Suprapubic skin (tissue), 4 donors: Measurements from ENCODE around the gene SYNJ2. TPM values are rescaled to one million over a fixed set of nuclear protein-coding genes. Genes with fewer than 3 reads are reported as not detected.

ENCODE experiments used
- DNase-seq, 2 donors: peaks; one replicate each; pipeline ENCODE4 v3.0.0-alpha.2; 2019; ENCODE audit warnings: low spot score in 2 of 2
- H3K27ac ChIP-seq: fragments of 200-600 bp; sonication (generic); one replicate; pipeline ENCODE4 v1.5.1; 2019
- H3K27me3 ChIP-seq: fragments of 200-600 bp; sonication (generic); one replicate; pipeline ENCODE4 v1.5.1; 2019
- H3K36me3 ChIP-seq: fragments of 200-600 bp; sonication (generic); one replicate; pipeline ENCODE4 v1.5.1; 2019
- H3K4me1 ChIP-seq: fragments of 200-600 bp; sonication (generic); one replicate; pipeline ENCODE4 v1.5.1; 2019
- H3K4me3 ChIP-seq: fragments of 200-600 bp; sonication (generic); one replicate; pipeline ENCODE4 v1.5.1; 2019; ENCODE audit warnings: mild to moderate bottlenecking
- H3K9me3 ChIP-seq: fragments of 200-600 bp; sonication (generic); one replicate; pipeline ENCODE4 v1.5.1; 2019
- EP300 ChIP-seq: sonication (generic); formaldehyde crosslinking; IDR thresholded peaks from one replicate; pipeline ENCODE4 v1.6.1; 2017; ENCODE audit warnings: antibody characterized with exemption
- POLR2A ChIP-seq, 2 donors: fragments of 450-650 bp; IDR thresholded peaks; one replicate each; pipeline ENCODE4 v1.6.1; 2017; ENCODE audit warnings: antibody characterized with exemption in 2 of 2, mild to moderate bottlenecking in 2 of 2, moderate library complexity in 2 of 2
- POLR2AphosphoS5 ChIP-seq, 3 donors: sonication (generic); formaldehyde crosslinking; IDR thresholded peaks; one replicate each; pipeline ENCODE4 v1.6.1; 2017; ENCODE audit warnings: antibody characterized with exemption in 3 of 3
- WGBS: methylation state at CpG from one replicate; pipeline ENCODE4 v1.1.5; 2018; 5-methylcytosine and 5-hydroxymethylcytosine counted together
- total RNA-seq, 4 donors: library from RNA; depleted of rRNA; stranded (reverse); fragments of >200 nt; gene quantifications; one replicate each; pipeline ENCODE4 v1.1.0, GENCODE V29; 2016
- TF ChIP-seq, protein P1 (sequence below), 2 donors: fragments of 200-600 bp in 1 of 2; fragments of 450-650 bp in 1 of 2; sonication (generic) in 1 of 2; IDR thresholded peaks; one replicate each; pipeline ENCODE4 v1.5.1; 2016 to 2019; ENCODE audit warnings: antibody characterized with exemption in 2 of 2, mild to moderate bottlenecking in 1 of 2, moderate library complexity in 1 of 2

SYNJ2 gene
- total RNA-seq, 4 donors from 2014 or later: 4.3 to 10.7 (median 6.8) TPM

GRCh38 chr6:158068893-158069799 lies 87.5 kb downstream of the SYNJ2 start:
- Histone ChIP-seq H3K4me3 (no peak overlapping the region), H3K27ac (peak overlapping the region; percentile 57), H3K27me3 (no peaks in the 10 kb centered on the region), H3K36me3 (peaks cover 28% of the 10 kb centered on the region), H3K4me1 (peaks cover 13% of the 10 kb centered on the region), H3K9me3 (no peaks in the 10 kb centered on the region)
- TF ChIP-seq POLR2A (IDR thresholded peaks at IDR 0.05) (no peak), POLR2AphosphoS5 (IDR thresholded peaks at IDR 0.05) (no peak), EP300 (no peak)
- TF ChIP-seq, protein P1, sequence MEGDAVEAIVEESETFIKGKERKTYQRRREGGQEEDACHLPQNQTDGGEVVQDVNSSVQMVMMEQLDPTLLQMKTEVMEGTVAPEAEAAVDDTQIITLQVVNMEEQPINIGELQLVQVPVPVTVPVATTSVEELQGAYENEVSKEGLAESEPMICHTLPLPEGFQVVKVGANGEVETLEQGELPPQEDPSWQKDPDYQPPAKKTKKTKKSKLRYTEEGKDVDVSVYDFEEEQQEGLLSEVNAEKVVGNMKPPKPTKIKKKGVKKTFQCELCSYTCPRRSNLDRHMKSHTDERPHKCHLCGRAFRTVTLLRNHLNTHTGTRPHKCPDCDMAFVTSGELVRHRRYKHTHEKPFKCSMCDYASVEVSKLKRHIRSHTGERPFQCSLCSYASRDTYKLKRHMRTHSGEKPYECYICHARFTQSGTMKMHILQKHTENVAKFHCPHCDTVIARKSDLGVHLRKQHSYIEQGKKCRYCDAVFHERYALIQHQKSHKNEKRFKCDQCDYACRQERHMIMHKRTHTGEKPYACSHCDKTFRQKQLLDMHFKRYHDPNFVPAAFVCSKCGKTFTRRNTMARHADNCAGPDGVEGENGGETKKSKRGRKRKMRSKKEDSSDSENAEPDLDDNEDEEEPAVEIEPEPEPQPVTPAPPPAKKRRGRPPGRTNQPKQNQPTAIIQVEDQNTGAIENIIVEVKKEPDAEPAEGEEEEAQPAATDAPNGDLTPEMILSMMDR (IDR thresholded peaks at IDR 0.05): no peak
- WGBS: 67% methylated on average over 14 of the region's 14 CpGs
- DNase-seq: peak in 1 of 2 donors; percentile 77

DNA sequence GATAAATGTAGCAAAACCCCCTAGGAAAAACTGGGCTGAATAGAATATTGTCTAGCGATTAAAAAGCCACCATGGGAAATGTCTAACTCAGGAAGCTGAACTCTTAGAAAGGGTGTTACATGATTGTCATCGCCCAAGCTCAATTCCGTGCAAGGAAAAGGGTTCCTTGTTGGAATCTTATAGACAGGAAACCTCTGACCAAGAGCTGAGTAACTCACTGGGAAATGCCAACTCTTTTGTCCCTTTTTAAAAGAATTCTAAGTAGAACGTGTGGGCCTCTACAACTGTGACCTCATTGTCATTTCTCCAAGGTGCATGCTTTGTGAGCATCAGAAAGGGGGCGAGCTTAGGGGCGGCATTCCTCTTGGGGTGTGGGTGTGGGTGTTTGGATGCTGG lies 88.1 kb downstream of the SYNJ2 start:
- Histone ChIP-seq H3K27ac (no peak overlapping the region), H3K4me3 (no peak overlapping the region), H3K27me3 (no peaks in the 10 kb centered on the region), H3K36me3 (peaks cover 26% of the 10 kb centered on the region), H3K9me3 (no peaks in the 10 kb centered on the region), H3K4me1 (peaks cover 13% of the 10 kb centered on the region)
- TF ChIP-seq, protein P1 (IDR thresholded peaks at IDR 0.05): no peak
- TF ChIP-seq EP300 (no peak), POLR2AphosphoS5 (IDR thresholded peaks at IDR 0.05) (no peak), POLR2A (IDR thresholded peaks at IDR 0.05) (no peak)
- DNase-seq: no peak
- WGBS: 85% methylated on average over 6 of the region's 6 CpGs

- no peak for DNase-seq
- Histone ChIP-seq H3K27me3 (no peaks in the 10 kb centered on the region), H3K4me1 (peaks cover 13% of the 10 kb centered on the region), H3K4me3 (no peak overlapping the region), H3K27ac (no peak overlapping the region), H3K9me3 (no peaks in the 10 kb centered on the region), H3K36me3 (peaks cover 20% of the 10 kb centered on the region)
- 96% methylated on average over 10 of the region's 10 CpGs for WGBS
- TF ChIP-seq POLR2AphosphoS5 (IDR thresholded peaks at IDR 0.05) (no peak), POLR2A (IDR thresholded peaks at IDR 0.05) (no peak), EP300 (no peak)
- TF ChIP-seq, protein P1 (IDR thresholded peaks at IDR 0.05): no peak
Measured at GRCh38 chr6:158070513-158070912, 88.8 kb downstream of the SYNJ2 start.

DNA sequence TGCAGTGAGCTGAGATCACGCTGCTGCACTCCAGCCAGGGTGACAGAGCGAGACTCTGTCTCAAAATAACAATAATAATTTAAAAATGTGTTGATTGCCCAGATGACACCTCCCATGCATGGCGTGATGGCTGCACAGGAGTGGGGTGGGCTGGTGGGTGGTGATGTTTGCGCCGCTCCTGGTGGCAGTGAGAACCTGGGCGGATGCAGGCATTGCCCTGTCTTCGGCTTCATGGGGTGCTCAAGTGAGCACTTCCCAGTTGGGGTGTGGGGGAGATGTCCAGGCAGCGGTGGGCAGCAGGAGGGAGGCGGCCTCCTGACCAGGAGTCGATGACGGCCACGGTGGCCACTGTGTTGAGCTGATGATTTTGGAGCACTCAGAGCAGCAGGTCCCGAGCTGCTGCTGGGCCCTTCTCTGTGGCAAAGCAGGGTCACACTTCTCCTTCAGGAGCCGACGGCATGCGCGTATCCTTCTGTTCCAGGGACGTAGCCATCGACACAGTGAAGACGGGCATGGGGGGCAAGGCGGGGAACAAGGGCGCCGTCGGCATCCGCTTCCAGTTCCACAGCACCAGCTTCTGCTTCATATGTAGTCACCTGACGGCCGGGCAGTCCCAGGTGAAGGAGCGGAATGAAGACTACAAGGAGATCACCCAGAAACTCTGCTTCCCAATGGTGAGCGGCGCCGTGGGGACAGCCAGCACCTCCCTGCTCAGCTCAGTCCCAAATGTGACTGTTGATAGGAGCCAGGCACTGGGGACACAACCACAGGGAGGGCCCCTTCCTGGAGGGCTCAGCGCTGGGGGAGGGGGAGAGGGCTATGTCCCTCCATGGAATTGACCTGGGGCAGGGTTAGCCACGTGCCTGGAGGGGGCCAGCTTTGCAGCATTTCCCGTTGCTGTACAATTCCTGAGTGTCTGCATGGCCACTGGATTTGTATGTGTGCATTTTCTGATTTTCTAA lies 89.7 kb downstream of the SYNJ2 start:
- TF ChIP-seq POLR2A (IDR thresholded peaks at IDR 0.05) (no peak), POLR2AphosphoS5 (IDR thresholded peaks at IDR 0.05) (no peak), EP300 (no peak)
- TF ChIP-seq, protein P1 (IDR thresholded peaks at IDR 0.05): no peak
- Histone ChIP-seq H3K4me3 (no peak overlapping the region), H3K36me3 (peaks cover 11% of the 10 kb centered on the region), H3K27me3 (no peaks in the 10 kb centered on the region), H3K4me1 (peaks cover 13% of the 10 kb centered on the region), H3K27ac (no peak overlapping the region), H3K9me3 (no peaks in the 10 kb centered on the region)
- DNase-seq: no peak
- WGBS: 85% methylated on average over 34 of the region's 34 CpGs
